NCI-H1436 (cell line): ENCODE measurements around the gene CSPG5.

ENCODE experiments used
- DNase-seq: peaks from one replicate; lab custom pipeline; 2025; lab: John Stamatoyannopoulos, UW

The CSPG5 gene

GRCh38 chr3:47588053-47588452, 9.4 kb upstream of the CSPG5 start:
- DNase-seq, result no peak

GRCh38 chr3:47586746-47587145, 8.1 kb upstream of the CSPG5 start:
- DNase-seq, result no peak

GRCh38 chr3:47583320-47584075, 4.8 kb upstream of the CSPG5 start:
- no peak for DNase-seq

- no peak for DNase-seq
Measured at GRCh38 chr3:47581835-47582234, 3.2 kb upstream of the CSPG5 start.

GRCh38 chr3:47581422-47581821, 2.8 kb upstream of the CSPG5 start:
- DNase-seq, result no peak

- no peak for DNase-seq
Measured at GRCh38 chr3:47580481-47580880, 1.8 kb upstream of the CSPG5 start.

DNA sequence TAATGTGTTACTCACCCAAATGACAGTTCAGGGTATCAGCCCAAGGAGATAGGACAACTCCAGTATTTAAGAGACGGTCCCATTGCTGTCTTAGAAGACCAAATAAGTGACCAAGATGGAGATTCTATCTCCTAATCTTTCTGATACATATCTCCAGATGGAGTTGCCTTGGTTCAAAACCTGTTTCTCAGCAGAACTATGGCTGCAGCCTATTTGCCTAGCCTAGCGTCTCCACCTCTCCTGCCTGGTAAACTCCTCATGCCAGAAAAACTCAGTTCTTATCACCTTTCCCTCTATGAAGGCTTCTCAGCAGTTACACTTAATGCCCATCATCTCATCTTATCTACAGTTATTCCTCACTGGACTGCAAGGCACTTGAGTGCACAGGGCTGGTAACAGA, 1.2 kb upstream of the CSPG5 start:
- DNase-seq, result no peak

- DNase-seq, result no peak
Measured at GRCh38 chr3:47578119-47578632, 489 bp downstream of the CSPG5 start.

- no peak for DNase-seq
Measured at GRCh38 chr3:47577583-47578118, 1.0 kb downstream of the CSPG5 start.

GRCh38 chr3:47573190-47574172, 5.2 kb downstream of the CSPG5 start:
- DNase-seq, result no peak

GRCh38 chr3:47571391-47572175, 7.1 kb downstream of the CSPG5 start:
- no peak for DNase-seq

DNA sequence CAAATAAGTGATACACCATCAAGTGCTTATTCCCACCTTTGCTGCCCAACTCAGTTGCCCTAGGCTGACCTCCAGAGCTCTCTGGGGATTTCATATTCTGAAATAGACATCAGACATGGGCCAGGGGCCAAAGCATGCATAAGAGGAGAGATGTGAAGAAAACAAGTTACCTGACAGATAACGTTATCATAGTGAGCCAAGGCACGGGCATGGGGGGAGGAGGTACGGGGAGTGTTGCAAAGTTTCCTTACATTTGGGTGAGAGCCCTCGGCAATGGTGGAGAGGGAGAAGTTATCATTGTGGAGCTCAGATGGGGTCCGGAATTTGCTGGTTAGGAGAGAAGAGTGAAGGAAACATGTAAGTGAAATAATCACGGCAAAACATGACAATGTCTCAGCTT, 9.8 kb downstream of the CSPG5 start:
- DNase-seq, result no peak

DNA sequence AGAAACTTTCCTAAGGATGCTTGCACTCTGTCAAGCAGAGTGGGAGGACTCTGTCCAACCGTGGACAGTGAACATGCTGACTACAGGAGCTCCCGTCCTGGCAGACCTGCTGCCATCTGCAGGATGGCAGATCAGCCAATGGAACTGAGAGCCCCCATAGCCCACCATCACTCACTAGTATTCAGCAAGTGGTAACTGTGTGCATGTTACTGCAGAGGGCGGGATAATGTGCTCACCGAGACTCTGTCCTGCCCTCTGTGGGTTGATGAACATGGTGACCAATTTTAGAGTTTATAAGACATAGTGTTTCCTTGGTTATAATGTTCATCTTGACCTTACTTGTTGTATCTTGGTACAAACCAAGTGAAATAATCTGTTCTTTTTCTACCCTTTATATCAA, 11.5 kb downstream of the CSPG5 start:
- DNase-seq, result no peak

- no peak for DNase-seq
Measured at GRCh38 chr3:47566667-47567066, 12.0 kb downstream of the CSPG5 start.

DNA sequence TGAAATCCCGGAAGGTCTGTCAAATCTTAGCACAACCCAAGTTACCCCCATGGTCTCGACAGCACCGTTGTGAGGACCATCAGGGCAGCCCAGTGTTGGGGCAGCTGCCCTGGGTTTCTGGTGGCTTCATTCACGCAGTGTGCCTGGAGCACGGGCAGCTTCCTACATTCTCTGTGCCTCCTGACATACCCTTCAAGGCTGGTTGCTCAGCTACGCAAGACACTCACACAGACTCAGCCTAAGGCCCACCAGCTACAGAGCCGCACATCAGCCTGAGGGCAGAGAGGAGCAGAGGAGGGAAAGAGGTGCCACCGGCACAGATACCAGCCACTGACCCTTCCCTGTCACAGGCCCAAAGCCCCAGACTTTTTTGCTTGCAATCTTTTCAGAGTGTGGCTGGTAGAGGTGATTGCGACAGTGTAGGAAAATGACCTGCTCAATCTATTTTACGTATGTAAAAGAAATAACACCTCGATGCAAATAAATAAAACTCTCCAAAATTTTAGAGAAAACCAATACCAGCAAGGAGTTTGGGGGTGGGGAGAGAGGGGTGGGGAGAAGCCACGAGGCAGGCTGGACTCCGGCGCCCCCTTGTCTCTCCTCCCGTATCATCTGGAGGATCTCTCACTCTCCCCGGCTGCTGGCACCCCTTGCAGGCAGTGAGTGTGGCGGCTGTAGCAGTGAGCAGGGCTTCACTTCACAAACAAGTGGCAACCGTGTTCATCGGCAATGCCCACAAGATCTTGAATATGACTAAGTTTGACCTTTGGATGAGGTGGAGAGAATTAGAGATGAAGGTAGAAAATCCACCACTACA, 12.7 kb downstream of the CSPG5 start:
- DNase-seq, result no peak

GRCh38 chr3:47556351-47556750, 22.3 kb downstream of the CSPG5 start:
- DNase-seq, result no peak

DNA sequence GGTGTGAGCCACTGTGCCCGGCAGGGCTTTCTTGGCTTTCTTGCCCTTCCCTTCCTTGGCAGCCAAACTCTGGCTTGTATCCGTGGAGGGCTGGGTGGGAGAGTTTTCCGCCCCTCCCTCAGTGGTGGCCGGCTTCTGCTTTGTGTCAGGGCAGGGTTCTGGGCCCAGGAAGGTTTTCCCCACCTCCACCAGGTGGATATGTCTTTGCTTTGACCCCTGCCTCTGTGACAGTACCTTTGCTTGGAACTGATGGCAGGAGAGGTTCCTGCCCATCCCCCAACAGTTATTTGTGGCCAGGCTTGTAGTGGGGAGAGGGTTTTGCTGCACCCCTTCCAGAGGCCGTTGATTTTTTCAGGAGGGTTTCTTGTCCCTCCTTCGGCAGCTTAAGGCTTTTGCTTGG, 24.3 kb downstream of the CSPG5 start:
- DNase-seq, result no peak

DNA sequence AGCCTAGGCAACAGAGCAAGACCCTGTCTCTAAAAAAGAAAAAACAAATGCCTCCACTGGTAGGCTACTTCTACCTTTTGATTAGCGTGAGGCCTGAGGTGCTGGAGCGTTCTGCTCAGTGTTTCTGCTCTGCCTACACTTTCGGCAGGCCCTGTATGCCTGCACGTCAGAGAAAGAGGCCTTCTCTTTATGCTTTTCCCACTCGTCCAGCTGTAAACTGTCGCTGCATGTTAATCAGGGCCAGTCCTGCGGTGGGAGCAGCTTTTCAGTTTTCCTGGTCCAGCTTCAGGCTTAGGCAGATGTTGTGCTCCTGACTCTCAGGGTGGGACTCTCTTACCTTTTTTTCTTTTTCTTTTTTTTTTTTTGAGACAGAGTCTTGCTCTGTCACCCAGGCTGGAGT, 25.3 kb downstream of the CSPG5 start:
- no peak for DNase-seq

GRCh38 chr3:47542471-47543173, 36.0 kb downstream of the CSPG5 start:
- DNase-seq, result no peak

- DNase-seq, result no peak
Measured at GRCh38 chr3:47541583-47542108, 37.0 kb downstream of the CSPG5 start.
